Adrenal gland (tissue), 12 donors: Measurements from ENCODE around the gene STMN3. TPM values are rescaled to one million over a fixed set of nuclear protein-coding genes. Genes with fewer than 3 reads are reported as not detected.

Experiments used
- DNase-seq, 7 donors: peaks; one replicate each; pipeline ENCODE4 v3.0.0-alpha.2; 2019 to 2020
- H3K27ac ChIP-seq, 5 donors: fragments of 200-600 bp; sonication (generic) in 4 of 5; 1 replicate in 3 of 5; 2 replicates in 2 of 5; pipeline versions ENCODE4 v1.5.1 to v1.8.0; 2016 to 2020; ENCODE audit warnings: mild to moderate bottlenecking in 1 of 5
- H3K27me3 ChIP-seq: fragments of 200-600 bp; 2 replicates; pipeline ENCODE4 v1.8.0; 2021
- H3K36me3 ChIP-seq, 2 donors: fragments of 200-600 bp; replicated peaks in 1 of 2; 1 replicate in 1 of 2; 2 replicates in 1 of 2; pipeline versions ENCODE4 v1.5.1 to v1.8.0; 2018 to 2022
- H3K4me1 ChIP-seq, 2 donors: fragments of 200-600 bp; replicated peaks in 1 of 2; 1 replicate in 1 of 2; 2 replicates in 1 of 2; pipeline versions ENCODE4 v1.5.1 to v1.8.0; 2018 to 2021
- H3K4me3 ChIP-seq, 4 donors: fragments of 200-600 bp; sonication (generic) in 3 of 4; one replicate each; pipeline ENCODE4 v1.5.1; 2016 to 2018
- H3K9me3 ChIP-seq, 3 donors: fragments of 200-600 bp; sonication (generic) in 1 of 3; replicated peaks in 1 of 3; 1 replicate in 2 of 3; 2 replicates in 1 of 3; pipeline versions ENCODE4 v1.5.1 to v1.8.0; 2016 to 2021
- CTCF ChIP-seq, 6 experiments: fragments of 450-650 bp in 4 of 6; fragments of 200-600 bp in 2 of 6; sonication (generic) in 1 of 6; IDR thresholded peaks; 1 replicate in 5 of 6; 2 replicates in 1 of 6; pipeline versions ENCODE4 v1.5.1 to v1.8.0; 2016 to 2021; ENCODE audit warnings: antibody characterized with exemption in 6 of 6, mild to moderate bottlenecking in 2 of 6, moderate library complexity in 1 of 6
- POLR2A ChIP-seq, 2 donors: fragments of 450-650 bp; IDR thresholded peaks; one replicate each; pipeline ENCODE4 v1.6.1; 2017; ENCODE audit warnings: antibody characterized with exemption in 2 of 2, mild to moderate bottlenecking in 2 of 2, moderate library complexity in 1 of 2
- WGBS, 4 donors: extraction: QIAGEN DNeasy Blood & Tissue Kit in 2 of 4; methylation state at CpG; one replicate each; pipeline versions ENCODE4 v1.1.5 to v1.1.7; 2013 to 2017; 5-methylcytosine and 5-hydroxymethylcytosine counted together
- intact Hi-C, 2 donors: fragments of 100-400 bp; cut with DNase I; formaldehyde crosslinking; loops; one replicate each; pipeline versions ENCODE4 v1.14.1 to v1.15.0; 2022 to 2023
- polyA plus RNA-seq, 3 donors: library from polyadenylated mRNA; stranded (reverse); fragments of 200-250 nt in 2 of 3; fragments of 350-450 nt in 1 of 3; fragmentation: Illumina TruSeq in 1 of 3; extraction: RNeasy Lipid Tissue Mini Kit (QIAGEN cat#74804) in 1 of 3; gene quantifications; one replicate each; pipeline ENCODE4 v1.2.3, GENCODE V29; 2013 to 2014
- total RNA-seq, 9 donors: library from RNA; depleted of rRNA in 4 of 9; stranded (reverse); fragments of >200 nt in 4 of 9; fragments of 120-200 nt in 1 of 9; fragmentation: NEBNext Ultra II Directional in 1 of 9; extraction: Animal tissue kit (Norgen Biotek cat#: 25700) in 1 of 9; gene quantifications; one replicate each; pipeline versions ENCODE4 v1.1.0 to v1.2.4, GENCODE V29; 2013 to 2023
- donor health status: healthy with polysubstance abuse.
- donor health status: Bipolar disorder and iron deficiency.
- donor health status: DM: yes; HTN: yes; CAD: no.
- donor health status: DM: no; HTN: no; CAD: no.
- donor health status: DM: no; HTN: no; CAD: no.
- donor health status: DM: yes; HTN: yes; CAD: no.

Gene STMN3
- total and polyA plus RNA-seq, 12 donors, result 29.2 to 109 (median 54.5) TPM

- TF ChIP-seq POLR2A (IDR thresholded peaks at IDR 0.05), result no peak
- TF ChIP-seq CTCF (IDR thresholded peaks at IDR 0.05), result no peak
- peaks cover 0 to 26% of the 10 kb centered on the region in 2 donors for H3K36me3 ChIP-seq
- no peak overlapping the region for H3K4me3 ChIP-seq
- no peak overlapping the region for H3K27ac ChIP-seq
- 80 to 91% (median 83%) methylated on average over 1 to 5 of the region's 5 CpGs; no CpG with 5 or more reads in 1 of the 4 donors for WGBS, 4 donors
- no peaks in the 10 kb centered on the region for H3K27me3 ChIP-seq
- DNase-seq, result no peak
- intact Hi-C loops, result loop anchor here in 1 of 2 donors (10.0 kb wide), 1 partner anchor 154 kb away; no protein-coding TSS in a partner anchor
- peaks cover 27 to 38% of the 10 kb centered on the region in 2 donors for H3K4me1 ChIP-seq
- no peaks in the 10 kb centered on the region for H3K9me3 ChIP-seq
These were observed 47.8 kb upstream of the STMN3 start for GRCh38 chr20:63701051-63701328.

GRCh38 chr20:63700199-63701050 lies 47.2 kb upstream of the STMN3 start:
- H3K27me3 ChIP-seq, result no peaks in the 10 kb centered on the region
- TF ChIP-seq POLR2A (IDR thresholded peaks at IDR 0.05) (no peak), CTCF (IDR thresholded peaks at IDR 0.05) (no peak)
- no peaks in the 10 kb centered on the region for H3K9me3 ChIP-seq
- WGBS, 4 donors, result 78 to 91% (median 82%) methylated on average over 24 to 43 of the region's 43 CpGs
- intact Hi-C loops, result loop anchor here in 1 of 2 donors (10.0 kb wide), 1 partner anchor 154 kb away; no protein-coding TSS in a partner anchor
- H3K36me3 ChIP-seq, result peaks cover 0 to 22% of the 10 kb centered on the region in 2 donors
- H3K27ac ChIP-seq, result peak overlapping the region in 2 of 5 donors; percentile 82 to 92
- H3K4me3 ChIP-seq, result no peak overlapping the region
- DNase-seq, result peak in 4 of 7 donors; percentile 23 to 55 (median 28)
- peaks cover 27 to 38% of the 10 kb centered on the region in 2 donors for H3K4me1 ChIP-seq

DNA sequence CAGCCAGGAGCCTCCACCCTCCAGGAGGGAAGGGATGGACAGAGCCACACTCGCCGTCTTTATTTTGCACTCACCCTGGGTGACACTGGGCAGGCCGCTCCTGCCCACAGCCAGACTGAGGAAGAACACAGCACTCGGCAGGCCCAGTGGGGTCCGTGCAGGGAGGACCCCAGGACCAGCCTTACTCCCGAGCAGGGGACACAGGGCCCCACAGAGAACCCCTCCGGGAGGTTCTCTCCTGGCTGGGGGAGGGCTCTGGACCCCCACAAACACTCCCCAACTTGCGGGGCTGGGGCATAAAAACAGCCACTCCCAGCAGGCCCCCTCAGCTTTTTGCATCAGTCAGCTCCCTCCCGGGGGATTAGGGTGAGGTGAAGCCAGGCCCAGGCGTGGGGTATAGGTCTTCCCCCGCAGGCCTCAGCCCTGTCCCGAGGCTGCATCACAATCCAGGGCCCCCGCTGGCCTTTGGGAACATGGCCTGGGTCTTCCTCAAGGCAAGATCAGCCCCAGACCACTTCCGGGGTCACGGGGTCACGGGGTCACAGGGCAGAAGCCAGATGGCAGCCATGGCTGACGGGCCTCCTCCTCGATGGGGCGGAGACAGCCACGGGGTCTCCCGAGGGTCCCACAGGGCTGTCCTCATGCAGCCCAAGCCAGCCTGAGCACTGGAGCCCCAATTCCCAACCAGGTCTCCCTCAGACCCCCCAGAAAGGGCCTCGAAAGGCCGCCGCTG lies 46.4 kb upstream of the STMN3 start:
- DNase-seq, result peak in 3 of 7 donors; percentile 32 to 59 (median 34)
- H3K27me3 ChIP-seq, result no peaks in the 10 kb centered on the region
- TF ChIP-seq CTCF (IDR thresholded peaks at IDR 0.05) (no peak), POLR2A (IDR thresholded peaks at IDR 0.05) (no peak)
- peak overlapping the region in 1 of 4 donors; percentile 26 for H3K4me3 ChIP-seq
- intact Hi-C loops, result loop anchor here in 1 of 2 donors (10.0 kb wide), 1 partner anchor 155 kb away; no protein-coding TSS in a partner anchor
- peaks cover 0 to 17% of the 10 kb centered on the region in 2 donors for H3K36me3 ChIP-seq
- peaks cover 27 to 38% of the 10 kb centered on the region in 2 donors for H3K4me1 ChIP-seq
- no peaks in the 10 kb centered on the region for H3K9me3 ChIP-seq
- 61 to 76% (median 68%) methylated on average over 7 to 24 of the region's 24 CpGs for WGBS, 4 donors
- H3K27ac ChIP-seq, result peak overlapping the region in 3 of 5 donors; percentile 34 to 92 (median 82)
